ENCODE results near the gene CCDC169.

- TF ChIP-seq EZH2 (IDR thresholded peaks at IDR 0.05; ENCODE audit: borderline replicate concordance, insufficient read depth, low read depth, low read length, poor library complexity, severe bottlenecking) (no peak), CTCF (IDR thresholded peaks at IDR 0.05) (no peak)
Measured at GRCh38 chr13:36302289-36302688, 4.7 kb upstream of the CCDC169 start.

All from B cell (primary cell).